GM12878 (cell line): ENCODE results near the gene FGF2.

Source experiments
- EP300 ChIP-seq, 2 experiments: fragments of 150-350 bp in 1 of 2; IDR thresholded peaks; 2 replicates each; pipeline ENCODE4 v1.6.1; 2011 to 2012; ENCODE audit warnings: low read depth in 2 of 2, low read length in 2 of 2, borderline replicate concordance in 1 of 2, improper control_type of control experiment in 1 of 2, inconsistent platforms in 1 of 2; ENCODE audit not compliant: control insufficient read depth in 1 of 2
- FOS ChIP-seq: IDR thresholded peaks from 3 replicates; pipeline ENCODE4 v1.6.1; 2011; ENCODE audit warnings: borderline replicate concordance; ENCODE audit not compliant: insufficient read length; ENCODE audit errors: extremely low read depth
- HDAC2 ChIP-seq: fragments of 200-600 bp; sonication (generic); IDR thresholded peaks from 2 replicates; pipeline ENCODE4 v1.6.1; 2017
- IKZF1 ChIP-seq: fragments of 450-650 bp; conservative IDR thresholded peaks from 2 replicates; pipeline ENCODE4 v1.6.1; 2017; ENCODE audit warnings: antibody characterized with exemption, mild to moderate bottlenecking
- MTA2 ChIP-seq: fragments of 450-650 bp; IDR thresholded peaks from 2 replicates; pipeline ENCODE4 v1.6.1; 2016; ENCODE audit warnings: low read depth, mild to moderate bottlenecking, moderate library complexity
- POLR2A ChIP-seq: IDR thresholded peaks from 2 replicates; pipeline ENCODE4 v1.6.1; 2011; ENCODE audit warnings: low read depth, mild to moderate bottlenecking, low read length
- POLR2AphosphoS2 ChIP-seq: IDR thresholded peaks from 2 replicates; pipeline ENCODE4 v1.6.1; 2011; ENCODE audit warnings: low read depth, mild to moderate bottlenecking, low read length, improper control_type of control experiment, moderate library complexity
- POLR2AphosphoS5 ChIP-seq: IDR thresholded peaks from 2 replicates; pipeline ENCODE4 v1.6.1; 2011; ENCODE audit warnings: mild to moderate bottlenecking, low read length, inconsistent platforms
- TF ChIP-seq, protein P1 (sequence below), 3 experiments: IDR thresholded peaks in 2 of 3; conservative IDR thresholded peaks in 1 of 3; 2 replicates each; pipeline ENCODE4 v1.5.1; 2011; ENCODE audit warnings: low read depth in 3 of 3, low read length in 3 of 3, mild to moderate bottlenecking in 3 of 3, control low read depth in 2 of 3, moderate library complexity in 2 of 3, inconsistent platforms in 1 of 3, mixed read lengths in 1 of 3; ENCODE audit not compliant: control insufficient read depth in 2 of 3, insufficient read depth in 1 of 3; ENCODE audit errors: extremely low read depth in 1 of 3

DNA sequence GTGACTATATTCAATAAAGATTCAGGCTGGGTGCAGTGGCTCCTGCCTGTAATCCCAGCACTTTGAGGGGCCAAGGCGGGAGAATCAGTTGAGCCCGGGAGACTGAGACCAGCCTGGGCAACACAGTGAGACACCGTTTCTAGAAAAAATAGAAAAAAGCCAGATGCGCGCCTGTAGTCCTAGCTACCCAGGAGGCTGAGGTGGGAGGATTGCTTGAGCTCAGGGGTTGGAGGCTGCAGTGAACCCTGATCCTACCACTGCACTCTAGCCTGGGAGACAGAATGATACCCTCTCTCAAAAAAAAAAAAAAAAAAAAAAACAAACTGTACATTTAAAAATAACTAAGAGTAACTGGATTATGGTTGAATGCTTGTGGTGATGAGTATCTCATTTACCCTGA is 94.7 kb downstream of the FGF2 start:
- TF ChIP-seq EP300 (IDR thresholded peaks at IDR 0.05; ENCODE audit: borderline replicate concordance in 1 of 2, control insufficient read depth in 1 of 2, low read depth in 2 of 2, low read length in 2 of 2) (no peak), FOS (no peak), HDAC2 (no peak), POLR2AphosphoS5 (no peak), POLR2AphosphoS2 (no peak), POLR2A (no peak), IKZF1 (no peak), MTA2 (no peak)
- TF ChIP-seq, protein P1, sequence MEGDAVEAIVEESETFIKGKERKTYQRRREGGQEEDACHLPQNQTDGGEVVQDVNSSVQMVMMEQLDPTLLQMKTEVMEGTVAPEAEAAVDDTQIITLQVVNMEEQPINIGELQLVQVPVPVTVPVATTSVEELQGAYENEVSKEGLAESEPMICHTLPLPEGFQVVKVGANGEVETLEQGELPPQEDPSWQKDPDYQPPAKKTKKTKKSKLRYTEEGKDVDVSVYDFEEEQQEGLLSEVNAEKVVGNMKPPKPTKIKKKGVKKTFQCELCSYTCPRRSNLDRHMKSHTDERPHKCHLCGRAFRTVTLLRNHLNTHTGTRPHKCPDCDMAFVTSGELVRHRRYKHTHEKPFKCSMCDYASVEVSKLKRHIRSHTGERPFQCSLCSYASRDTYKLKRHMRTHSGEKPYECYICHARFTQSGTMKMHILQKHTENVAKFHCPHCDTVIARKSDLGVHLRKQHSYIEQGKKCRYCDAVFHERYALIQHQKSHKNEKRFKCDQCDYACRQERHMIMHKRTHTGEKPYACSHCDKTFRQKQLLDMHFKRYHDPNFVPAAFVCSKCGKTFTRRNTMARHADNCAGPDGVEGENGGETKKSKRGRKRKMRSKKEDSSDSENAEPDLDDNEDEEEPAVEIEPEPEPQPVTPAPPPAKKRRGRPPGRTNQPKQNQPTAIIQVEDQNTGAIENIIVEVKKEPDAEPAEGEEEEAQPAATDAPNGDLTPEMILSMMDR (IDR thresholded peaks at IDR 0.05 in 2 of 3, conservative IDR thresholded peaks at IDR 0.05 in 1 of 3; ENCODE audit: control insufficient read depth in 2 of 3, extremely low read depth in 1 of 3, insufficient read depth in 1 of 3, low read depth in 3 of 3, low read length in 3 of 3) = no peak
